Measurements from ENCODE around the gene SLAMF1.
A peak's percentile ranks its signal among the peaks of the same experiment; 100 is the strongest.

Gene SLAMF1

DNA sequence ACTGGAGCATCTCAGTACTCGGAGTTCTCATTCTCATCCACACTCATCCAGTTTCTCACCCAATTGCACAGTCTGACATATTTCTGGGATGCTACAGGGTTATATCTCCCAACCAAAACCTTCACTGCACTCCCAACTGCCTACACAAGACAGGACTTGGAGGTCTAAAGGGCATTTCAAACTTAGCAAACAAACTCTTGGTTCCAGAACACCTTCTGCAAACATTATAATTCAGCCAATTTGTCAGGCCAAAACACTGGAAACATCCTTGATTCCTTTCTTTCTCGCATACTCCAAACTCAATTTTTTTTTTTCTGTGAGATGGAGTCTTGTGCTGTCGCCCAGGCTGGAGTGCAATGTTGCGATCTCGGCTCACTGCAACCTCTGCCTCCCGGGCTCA is 7.9 kb downstream of the SLAMF1 start:
- no peak for DNase-seq (ENCODE audit: low spot score)

DNA sequence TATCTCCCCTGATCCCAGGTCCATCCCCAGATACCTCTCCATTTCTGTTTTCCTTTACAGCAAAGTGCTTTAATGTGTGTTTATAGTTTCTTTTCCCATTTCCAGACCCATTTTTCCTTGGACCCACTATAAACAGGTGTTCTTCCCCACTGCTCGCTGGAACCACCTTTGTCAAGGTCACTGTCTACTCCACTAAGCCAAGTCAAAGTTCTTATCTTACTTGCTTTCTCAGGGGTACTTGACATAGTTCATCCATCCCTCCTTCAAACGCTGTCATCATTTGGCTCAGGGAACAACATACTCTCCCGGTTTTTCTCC is 8.3 kb downstream of the SLAMF1 start:
- no peak for DNase-seq (ENCODE audit: low spot score)

DNA sequence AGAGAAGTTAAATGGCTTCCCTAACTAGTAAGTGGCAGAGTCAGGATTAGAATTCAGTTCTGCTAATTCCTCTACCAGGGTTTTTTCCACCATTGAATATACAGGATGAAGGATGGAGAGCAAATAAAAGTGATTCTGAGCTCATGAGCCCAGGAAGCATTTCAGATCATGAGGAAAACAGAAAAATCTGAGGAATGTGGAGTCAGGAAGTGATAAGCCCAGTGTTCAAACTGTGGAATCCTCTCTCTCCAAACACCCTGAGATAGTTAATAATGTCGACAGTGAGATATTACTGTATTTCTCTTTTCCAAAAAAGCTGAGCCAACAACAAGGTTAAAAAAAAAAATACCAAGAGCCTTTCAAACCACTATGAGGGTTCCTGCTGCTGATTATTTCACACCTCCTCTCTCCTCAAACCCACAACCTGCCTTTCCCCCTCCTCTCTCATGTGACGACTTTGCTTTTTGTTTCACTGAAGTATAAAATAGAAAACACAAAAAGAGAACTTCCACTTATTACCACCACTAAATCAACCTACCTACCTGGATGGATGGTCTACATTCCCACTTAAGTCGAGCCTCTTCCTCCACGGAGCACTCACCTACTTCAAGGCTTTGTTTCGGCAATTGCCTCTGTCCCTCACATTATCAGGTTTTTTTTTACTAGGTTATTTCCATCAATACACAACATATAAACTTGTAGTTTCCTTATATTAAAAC is 8.9 kb downstream of the SLAMF1 start:
- DNase-seq (ENCODE audit: low spot score), result peak; percentile 81

DNA sequence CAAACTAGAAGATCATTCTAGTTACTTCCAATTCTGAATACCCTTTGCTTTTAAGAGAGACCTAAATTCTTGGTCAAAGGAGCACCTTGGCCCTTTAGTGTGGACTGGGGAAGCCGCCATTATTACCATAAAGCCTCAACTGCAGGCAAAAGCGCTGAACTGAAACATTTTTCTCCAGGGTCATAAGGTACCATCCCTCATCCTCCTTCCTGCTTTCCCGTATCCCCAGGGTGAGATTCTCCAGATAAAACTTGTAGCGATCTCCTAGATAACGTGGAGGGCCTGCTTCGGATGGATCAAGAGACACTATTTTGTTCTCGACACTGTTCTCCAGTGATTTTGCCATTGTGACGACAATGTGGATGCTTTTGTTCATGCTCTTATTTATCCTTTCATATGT is 9.8 kb downstream of the SLAMF1 start:
- no peak for DNase-seq (ENCODE audit: low spot score)

DNA sequence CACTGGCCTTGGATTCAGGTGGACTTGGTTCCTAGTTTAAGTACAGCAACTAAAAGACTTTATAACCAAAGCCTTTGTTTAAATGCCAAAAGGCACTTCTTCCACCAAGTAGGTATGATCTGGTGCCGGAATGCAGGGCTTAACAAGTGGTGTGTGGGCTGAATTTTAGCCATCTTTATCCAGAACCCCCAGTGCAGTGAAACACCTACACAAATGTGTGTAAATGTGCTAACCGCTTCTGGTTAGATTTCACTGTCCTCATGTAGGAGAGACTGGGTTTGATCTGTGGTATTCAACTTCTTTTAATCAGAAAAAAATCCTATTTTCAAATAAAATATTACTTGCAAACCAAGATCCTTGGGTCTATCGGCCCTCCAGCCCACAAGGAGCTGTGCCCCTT is 10.3 kb downstream of the SLAMF1 start:
- DNase-seq (ENCODE audit: low spot score), result no peak

DNA sequence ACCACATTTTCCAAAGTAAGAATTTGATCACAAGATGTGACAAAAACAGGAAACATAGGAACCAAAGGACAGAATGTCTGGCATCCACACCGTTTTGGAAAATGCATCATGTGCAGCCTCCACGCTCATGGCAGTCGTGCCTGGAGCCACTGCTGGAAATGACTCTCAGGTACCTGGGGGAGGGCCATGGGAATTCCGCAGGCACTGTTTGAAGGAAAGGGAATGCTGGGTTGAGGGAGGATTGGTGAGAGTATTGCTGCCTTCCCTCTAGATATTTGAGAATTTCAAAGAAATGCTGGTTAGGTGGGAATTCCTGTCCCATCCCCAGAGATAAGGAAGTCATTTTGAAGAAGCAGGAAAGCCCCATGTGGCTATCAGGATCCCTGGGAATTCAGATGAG is 10.8 kb downstream of the SLAMF1 start:
- DNase-seq (ENCODE audit: low spot score), result no peak

DNA sequence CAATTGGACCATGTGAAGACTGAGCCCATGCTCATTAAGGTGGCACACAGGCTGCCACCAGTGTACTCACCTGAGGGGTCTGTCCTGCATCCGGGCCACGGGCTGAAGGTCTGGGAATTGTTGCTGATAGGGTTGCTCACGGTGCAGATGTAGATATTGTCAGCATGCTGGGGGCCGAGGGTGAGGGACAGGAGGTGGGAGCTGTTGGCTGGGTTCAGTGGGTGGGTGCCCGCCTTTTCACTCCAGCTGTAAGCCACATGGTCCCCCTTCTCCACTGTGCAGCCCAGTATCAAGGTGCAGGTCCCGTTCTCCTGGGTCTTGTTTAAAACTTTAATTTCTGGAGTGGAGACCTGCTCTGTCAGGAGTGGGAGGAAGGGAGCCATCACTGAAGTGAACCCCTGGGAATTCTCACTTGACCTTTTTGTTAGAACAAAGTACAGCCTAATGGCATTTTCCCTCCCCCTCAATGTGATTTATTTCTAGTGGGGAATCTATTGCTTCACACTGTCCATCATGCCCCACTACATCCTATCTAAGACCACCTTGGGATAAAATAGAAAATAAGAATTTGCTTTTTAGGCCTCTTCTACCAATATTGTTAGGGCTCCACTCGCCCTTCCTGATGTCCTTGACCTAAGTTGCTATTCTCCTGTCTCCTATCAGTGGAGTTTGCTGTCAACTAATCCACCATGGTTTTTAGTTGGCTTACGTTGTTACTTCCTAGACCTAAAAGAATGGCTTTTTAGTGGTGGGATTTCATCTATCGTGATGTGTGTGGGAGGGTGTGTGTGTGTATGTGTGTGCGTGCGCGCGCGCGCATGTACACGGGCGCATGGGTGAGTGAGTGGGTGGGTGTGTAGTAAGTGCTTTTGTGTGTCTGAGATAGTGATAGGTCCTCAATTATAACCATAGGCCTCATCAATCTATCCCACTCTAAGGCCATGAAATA is 12.0 kb downstream of the SLAMF1 start:
- no peak for DNase-seq (ENCODE audit: low spot score)

DNA sequence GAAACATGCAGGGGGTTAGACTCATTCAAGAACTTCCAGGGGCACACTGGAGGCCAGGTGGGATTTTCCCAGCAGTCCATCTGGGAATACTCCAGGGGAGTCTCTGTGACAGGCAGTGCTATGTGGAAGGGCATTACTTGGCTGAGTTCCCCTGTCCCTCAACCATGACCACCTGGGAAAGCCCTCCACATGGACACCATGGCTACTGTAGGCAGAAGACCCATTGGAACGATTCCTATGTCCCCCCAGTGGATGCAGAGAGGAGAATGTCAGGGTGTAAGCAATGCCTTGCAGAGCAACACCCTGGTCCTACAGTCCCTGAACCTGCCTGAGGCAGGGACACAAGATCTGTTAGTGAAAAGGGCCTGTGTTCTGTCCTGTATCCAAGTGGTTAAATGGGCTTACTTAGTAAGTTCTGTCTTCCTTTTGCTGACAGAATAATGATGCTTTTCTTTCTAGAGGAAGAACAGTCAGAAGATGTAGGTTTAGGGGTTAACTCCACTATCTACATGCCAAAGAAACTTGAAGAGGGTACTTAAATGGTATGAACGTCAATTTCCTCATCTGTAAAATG is 13.4 kb downstream of the SLAMF1 start:
- DNase-seq (ENCODE audit: low spot score), result no peak

DNA sequence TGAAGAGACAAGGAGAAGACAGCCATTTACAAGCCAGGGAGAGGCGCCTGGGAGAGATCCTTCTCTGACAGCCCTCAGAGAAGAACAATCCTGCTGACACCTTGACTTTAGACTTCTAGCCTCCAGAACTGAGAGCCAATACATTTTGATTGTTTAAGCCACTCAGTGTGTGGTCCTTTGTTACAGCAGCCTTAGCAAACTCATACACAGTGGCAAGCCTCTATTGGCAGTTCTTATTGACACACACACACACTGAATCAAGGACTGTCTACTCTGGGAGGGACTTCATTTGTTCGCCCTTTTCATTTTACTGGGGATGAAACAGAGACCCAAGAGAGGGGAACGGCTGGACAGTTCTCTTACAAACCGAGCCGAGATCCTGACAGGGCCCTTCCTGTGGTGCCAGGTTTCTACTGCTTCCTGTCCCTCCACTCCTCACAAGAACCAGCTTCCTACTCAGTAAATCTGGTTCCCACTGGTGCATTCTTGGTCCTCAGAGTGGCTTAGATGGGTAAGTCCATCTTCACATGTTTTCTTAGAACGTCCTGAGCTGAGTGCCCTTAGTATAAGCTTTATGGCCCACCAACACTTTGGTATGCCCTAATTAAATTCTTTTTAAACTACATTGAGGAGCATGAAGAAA is 14.7 kb downstream of the SLAMF1 start:
- no peak for DNase-seq (ENCODE audit: low spot score)

DNA sequence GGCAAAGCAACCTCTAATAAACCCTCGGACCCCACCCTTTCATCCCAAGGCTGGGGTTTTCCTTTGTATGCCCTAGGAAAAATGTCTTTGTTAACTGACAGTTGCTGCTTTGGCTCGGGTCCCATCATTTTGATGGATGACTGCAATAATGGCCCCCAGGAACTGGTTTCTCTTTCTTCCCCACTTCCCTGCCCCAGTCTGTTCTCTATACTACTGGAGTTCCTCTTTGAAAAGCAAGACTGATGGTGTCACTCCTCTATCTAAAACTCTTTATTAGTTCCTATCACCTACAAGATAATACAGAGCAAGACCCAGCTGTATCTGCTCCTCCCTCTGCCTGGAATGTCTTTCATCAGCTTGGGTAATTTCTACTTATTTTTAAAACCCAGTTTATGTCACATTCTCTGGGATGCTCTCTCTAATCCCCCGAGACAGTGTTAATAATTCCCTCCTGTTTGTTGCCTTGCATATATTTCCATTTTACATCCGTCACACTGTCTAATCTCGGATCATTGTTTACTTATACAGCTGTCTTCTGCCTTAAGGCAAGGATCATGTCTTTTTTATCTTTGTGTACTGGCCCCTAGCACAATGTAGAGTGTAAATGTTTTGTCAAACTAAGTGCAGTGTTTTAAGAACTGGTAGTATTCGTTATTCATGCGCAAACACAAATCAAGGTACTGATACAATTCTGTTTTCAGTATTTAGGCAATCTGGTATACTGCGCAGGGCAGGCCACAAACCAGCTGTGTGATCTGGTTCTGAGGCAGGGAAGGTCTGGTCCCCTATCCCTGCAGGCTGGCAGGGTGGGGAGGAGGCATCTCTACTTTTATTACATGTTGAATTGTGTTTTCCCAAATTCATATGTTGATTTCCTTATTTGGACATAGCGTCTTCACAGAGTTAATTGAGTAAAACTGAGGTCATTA is 16.1 kb downstream of the SLAMF1 start:
- DNase-seq (ENCODE audit: low spot score), result no peak

DNA sequence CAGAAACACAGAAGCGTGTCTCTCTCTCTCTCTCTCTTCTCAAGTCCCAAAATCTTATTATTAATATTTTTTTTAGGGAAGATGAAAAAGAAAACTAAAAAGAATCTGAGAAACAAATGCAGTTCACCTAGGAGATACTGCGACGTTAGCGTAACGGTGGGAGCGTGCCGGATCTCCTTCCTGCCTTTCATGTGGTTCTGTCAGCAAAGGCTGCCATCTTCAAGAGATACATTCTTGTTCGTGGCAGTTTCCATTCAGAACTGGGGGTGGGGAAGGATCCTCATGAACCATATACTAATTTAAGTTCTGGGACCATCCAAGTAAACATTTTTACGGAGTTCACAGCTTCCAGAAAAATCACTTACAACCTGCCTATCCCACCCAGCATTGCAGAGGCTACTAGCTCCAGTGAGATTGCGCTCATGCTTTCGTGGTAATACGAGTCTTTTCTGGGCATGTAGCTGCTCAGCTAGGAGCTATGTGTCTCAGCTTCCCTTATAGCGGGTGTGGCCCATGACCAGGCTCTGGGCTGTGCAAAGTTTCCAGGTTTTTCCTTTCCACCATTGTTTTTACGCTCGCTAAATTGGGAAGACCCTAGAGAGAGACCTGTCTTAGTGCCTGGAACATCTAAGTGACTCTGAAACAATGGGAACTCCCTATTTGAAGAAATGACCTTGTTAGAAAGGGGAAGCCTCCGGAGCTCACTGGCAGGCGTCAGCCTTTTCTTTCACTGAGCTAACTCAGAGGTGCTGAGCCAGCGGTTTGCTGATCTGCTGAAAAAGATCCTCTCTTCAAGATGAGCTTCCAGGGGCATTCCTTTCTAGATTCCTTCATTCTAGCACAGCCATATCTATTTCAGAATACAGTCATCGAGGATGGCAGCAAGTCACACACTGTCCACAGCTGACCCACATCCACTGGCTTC is 17.3 kb downstream of the SLAMF1 start:
- DNase-seq (ENCODE audit: low spot score), result peak; percentile 75

DNA sequence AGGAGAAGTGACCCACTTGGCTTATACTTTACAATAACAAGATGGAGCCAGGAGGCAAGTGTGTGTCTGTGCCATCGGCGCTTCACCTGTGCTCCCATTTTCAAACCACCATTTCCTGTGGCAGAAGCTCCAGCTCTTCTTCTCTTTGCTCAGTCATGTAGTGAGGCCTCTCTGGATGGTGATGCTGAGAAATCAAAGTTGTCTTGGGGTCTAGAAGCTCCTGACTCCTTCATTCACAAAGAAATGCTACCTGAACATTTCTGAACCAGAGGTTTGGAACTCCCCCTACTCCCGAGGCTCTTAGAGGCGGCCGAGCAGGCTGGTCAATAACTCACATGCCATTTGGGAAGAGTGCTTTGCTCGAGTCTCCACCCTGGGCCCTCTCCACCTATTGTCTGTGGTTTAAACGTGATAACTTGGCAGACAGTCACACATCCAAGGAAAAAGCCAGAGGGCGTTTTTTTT is 18.0 kb downstream of the SLAMF1 start:
- DNase-seq (ENCODE audit: low spot score), result no peak

DNA sequence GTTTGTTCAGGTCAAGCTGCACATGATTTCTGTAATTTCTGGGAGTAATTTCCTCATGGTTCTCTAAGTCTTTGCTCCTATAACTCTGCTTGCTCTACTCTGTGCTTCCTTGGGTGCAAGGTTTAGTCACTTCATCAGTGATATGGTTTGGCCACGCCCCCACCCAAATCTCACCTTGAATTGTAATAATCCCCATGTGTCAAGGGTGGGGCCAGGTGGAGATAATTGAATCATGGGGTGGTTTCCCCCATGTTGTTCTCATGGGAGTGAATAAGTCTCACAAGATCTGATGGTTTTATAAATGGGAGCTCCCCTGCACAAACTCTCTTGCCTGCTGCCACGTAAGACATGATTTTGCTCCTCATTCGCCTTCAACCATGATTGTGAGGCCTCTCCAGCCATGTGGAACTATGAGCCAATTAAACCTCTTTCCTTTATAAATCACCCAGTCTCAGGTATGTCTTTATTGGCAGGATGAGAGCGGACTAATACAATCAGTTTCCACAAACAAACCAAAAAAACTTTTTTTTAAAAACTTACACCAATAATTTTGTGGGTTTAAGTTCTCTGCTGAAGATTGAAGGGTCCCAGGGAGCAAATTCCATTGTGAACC is 19.1 kb downstream of the SLAMF1 start:
- peak; percentile 71 for DNase-seq (ENCODE audit: low spot score)

DNA sequence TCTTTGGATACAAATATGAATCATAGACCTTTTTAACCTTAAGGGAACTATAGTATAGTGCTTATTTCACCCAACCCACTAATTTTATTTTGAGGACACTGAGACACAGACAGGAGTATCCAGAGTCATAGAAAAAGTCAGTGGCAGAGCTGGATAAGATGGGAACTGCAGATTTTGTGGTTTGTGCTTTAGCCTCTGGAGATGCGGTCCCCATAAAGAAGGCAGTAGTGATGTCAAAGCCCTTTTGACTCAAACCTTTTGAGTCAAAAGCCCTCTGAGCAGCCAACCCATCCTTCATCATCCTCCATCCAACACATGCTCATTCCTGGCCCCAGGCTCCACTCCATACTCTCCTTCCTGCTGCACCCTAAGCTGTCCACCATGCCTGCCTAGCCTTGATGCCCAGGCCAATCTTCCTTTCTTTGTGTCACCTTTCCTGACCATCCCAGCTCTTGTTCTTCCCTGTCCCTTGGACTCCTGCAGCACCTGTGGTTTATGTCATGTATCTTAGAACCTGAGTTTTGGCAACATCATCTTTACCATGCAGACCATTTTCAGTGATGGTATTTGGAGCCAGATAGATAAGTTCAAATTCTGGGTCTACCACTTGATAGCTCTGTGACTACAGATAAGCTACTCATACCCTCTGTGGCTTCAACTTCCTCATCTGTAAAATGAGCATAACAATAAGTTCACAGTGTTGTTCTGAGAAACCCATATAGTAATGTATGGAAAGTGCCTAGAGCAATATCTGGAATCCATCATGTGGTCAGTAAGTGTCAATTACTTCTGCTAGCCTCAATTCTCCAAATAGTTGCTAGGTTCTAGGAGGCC is 20.1 kb downstream of the SLAMF1 start:
- DNase-seq (ENCODE audit: low spot score), result peak; percentile 83

DNA sequence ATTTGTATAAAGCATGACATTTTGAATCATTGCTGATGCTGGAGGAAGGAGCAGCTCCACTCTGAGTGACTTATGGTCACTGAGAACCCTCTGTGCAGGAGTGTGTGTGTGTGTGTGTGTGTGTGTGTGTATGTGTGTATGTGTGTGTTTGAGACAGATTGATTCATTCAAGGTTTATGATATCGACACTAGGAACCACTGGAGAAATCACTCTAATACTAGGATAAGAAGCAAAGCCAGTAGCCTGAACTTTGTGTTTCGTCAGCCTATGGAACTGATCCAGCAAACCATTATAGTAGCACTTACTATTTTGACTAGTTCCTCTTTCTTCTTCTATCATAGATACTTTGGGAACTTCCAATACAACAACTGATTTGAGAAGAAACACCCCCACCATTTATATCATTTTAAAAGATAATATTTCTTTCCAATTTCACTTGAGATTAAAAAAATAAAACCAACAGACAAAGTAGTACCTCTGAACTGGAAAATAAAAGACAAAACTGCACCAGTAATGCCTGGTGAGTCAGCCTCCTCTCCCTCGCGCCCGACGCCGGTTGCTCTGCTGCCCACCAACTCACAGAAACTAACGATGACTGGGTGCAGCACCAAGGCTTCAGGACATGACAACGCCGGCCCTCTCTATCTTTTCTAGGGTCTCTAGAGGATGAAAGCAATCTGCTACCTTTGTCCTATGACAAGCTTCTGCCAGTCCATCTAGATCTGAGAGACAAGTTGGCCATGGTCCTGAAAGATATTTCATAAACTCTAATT is 20.9 kb downstream of the SLAMF1 start:
- peak; percentile 66 for DNase-seq (ENCODE audit: low spot score)

DNA sequence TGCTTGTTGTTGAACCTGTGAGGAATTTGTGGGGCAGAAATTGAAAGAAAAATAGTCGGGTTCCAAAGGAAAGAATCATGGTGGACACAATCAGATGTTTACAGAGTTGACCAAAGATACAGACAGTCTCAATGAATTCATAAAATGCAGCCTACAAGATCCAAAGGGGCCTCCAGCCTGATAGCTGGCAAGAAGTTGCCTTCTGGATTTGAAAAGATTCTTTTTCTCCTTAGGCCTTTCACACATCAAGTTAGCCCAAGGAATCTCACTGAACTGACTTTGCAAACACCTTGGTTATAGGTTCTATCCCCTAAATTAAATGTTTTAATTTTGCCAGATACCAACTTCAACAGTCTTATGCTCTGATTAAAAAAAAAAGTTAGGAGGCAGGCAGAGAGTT is 21.5 kb downstream of the SLAMF1 start:
- no peak for DNase-seq (ENCODE audit: low spot score)

DNA sequence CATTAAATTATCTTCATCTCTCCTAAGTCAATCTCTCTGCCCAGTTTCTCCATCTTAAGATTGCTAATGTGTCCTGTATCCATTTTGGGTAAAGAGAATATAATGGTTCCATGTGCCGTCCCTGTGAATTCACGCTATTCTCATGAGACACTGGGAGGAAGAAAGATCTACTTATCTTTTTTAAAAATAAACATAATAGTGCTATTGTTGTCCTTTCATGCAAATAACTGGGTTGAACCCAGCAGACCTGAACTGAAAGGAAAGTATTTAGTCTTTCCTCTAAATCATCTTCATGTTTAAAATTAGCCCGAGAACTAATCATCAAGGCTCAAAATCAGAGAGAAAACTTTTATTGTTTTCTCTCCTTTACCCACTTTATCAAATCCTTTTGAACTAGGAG is 22.4 kb downstream of the SLAMF1 start:
- DNase-seq (ENCODE audit: low spot score), result no peak

DNA sequence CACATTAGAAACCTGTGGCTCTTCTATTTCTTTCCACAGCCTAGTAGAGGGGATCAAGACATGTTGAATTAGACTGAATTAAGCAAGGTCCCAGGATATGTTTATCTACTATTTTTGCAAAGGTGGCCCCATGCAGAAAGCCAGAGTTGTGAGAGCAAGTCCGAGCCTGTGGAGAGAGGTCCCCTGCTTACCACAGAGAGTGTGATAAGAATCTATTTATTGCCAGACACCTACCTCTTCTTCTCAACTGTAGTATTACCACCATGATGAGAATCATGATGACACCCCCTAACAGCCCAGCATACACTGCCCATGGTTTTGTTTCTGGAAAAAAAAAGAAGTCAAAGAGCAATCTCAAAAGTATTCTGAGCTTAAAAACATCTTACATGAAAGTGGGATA is 23.0 kb downstream of the SLAMF1 start:
- no peak for DNase-seq (ENCODE audit: low spot score)

Measured in activated CD4-positive, alpha-beta T cell treated with anti-CD3 and anti-CD28 coated beads, Interleukin-2, Interleukin-4, amounts not matched to agents 100 ng/mL and 50 ng/mL, durations not matched to agents 16 hours and 8 hours (primary cell).